IMR-90 (cell line): ENCODE measurements around the gene OR2H1. TPM values are rescaled to one million over a fixed set of nuclear protein-coding genes. Genes with fewer than 3 reads are reported as not detected.

Source experiments
- ATAC-seq: fragments of 200-7000 bp; cut with Tn5 transposase; 2 replicates; pipeline ENCODE4 v1.9.1; 2020; ENCODE audit warnings: low read depth, mild to moderate bottlenecking, moderate library complexity
- BruUV-seq: library from RNA; stranded (reverse); fragments of 400-500 nt; replicated peaks from 2 replicates; lab custom pipeline; 2021; lab: Mats Ljungman, UMichigan
- CTCF ChIA-PET: fragments of 300-600 bp; formaldehyde crosslinking; extraction: SDS; loops from one replicate; lab custom pipeline; 2021; ENCODE audit warnings: antibody characterized with exemption; lab: Yijun Ruan, JAX
- POLR2A ChIA-PET: fragments of 300-600 bp; sonication (Branson Sonifier 250); formaldehyde crosslinking; loops from one replicate; lab custom pipeline; 2022; ENCODE audit warnings: antibody characterized with exemption; ENCODE audit not compliant: unreplicated experiment; lab: Charles Lee
- DNase-seq: peaks from one replicate; pipeline ENCODE4 v3.0.0; 2013
- H2AFZ ChIP-seq: replicated peaks from 2 replicates; pipeline ENCODE3; 2013; ENCODE audit warnings: low read length, mild to moderate bottlenecking; ENCODE audit not compliant: poor library complexity
- H2AK5ac ChIP-seq: 2 replicates; pipeline ENCODE4 v1.6.1; 2013; ENCODE audit warnings: low read depth, low read length, inconsistent platforms
- H2AK9ac ChIP-seq: replicated peaks from 2 replicates; pipeline ENCODE3; 2013; ENCODE audit warnings: mild to moderate bottlenecking, low read depth, low read length, moderate library complexity; ENCODE audit not compliant: poor library complexity
- H2BK120ac ChIP-seq: 2 replicates; pipeline ENCODE4 v1.6.1; 2013; ENCODE audit warnings: low read depth, low read length, inconsistent platforms
- H2BK15ac ChIP-seq: 3 replicates; pipeline ENCODE4 v1.6.1; 2013; ENCODE audit warnings: low read depth, low read length, inconsistent platforms
- H2BK20ac ChIP-seq: 2 replicates; pipeline ENCODE4 v1.6.1; 2013; ENCODE audit warnings: low read depth, mild to moderate bottlenecking, inconsistent platforms, low read length, moderate library complexity
- H2BK5ac ChIP-seq: 2 replicates; pipeline ENCODE4 v1.6.1; 2013; ENCODE audit warnings: mild to moderate bottlenecking, low read depth, low read length, inconsistent platforms; ENCODE audit not compliant: poor library complexity, severe bottlenecking
- H3K14ac ChIP-seq: replicated peaks from 2 replicates; pipeline ENCODE4 v1.6.1; 2013; ENCODE audit warnings: low read depth, low read length, inconsistent platforms
- H3K18ac ChIP-seq: 2 replicates; pipeline ENCODE4 v1.6.1; 2013; ENCODE audit warnings: low read depth, low read length, control low read depth
- H3K23ac ChIP-seq: 2 replicates; pipeline ENCODE4 v1.6.1; 2013; ENCODE audit warnings: low read depth, low read length, inconsistent platforms
- H3K27ac ChIP-seq: 2 replicates; pipeline ENCODE4 v1.5.1; 2013; ENCODE audit warnings: mild to moderate bottlenecking, control low read depth, low read length; ENCODE audit not compliant: insufficient read depth
- H3K27me3 ChIP-seq: 2 replicates; pipeline ENCODE4 v1.6.1; 2013; ENCODE audit warnings: low read length; ENCODE audit not compliant: control insufficient read depth, insufficient read depth
- H3K36me3 ChIP-seq: 2 replicates; pipeline ENCODE4 v1.6.1; 2013; ENCODE audit warnings: low read length, mixed read lengths; ENCODE audit not compliant: control insufficient read depth, insufficient read depth
- H3K4ac ChIP-seq: 2 replicates; pipeline ENCODE4 v1.6.1; 2013; ENCODE audit warnings: low read depth, low read length, inconsistent platforms
- H3K4me1 ChIP-seq: 2 replicates; pipeline ENCODE4 v1.6.1; 2013; ENCODE audit warnings: low read length, mixed read lengths; ENCODE audit not compliant: control insufficient read depth, insufficient read depth
- H3K4me2 ChIP-seq: 2 replicates; pipeline ENCODE4 v1.6.1; 2013; ENCODE audit warnings: low read depth, mild to moderate bottlenecking, control low read depth, low read length, moderate library complexity
- H3K4me3 ChIP-seq: 2 replicates; pipeline ENCODE4 v1.5.1; 2013; ENCODE audit warnings: low read depth, mild to moderate bottlenecking, control low read depth, low read length, moderate library complexity; ENCODE audit not compliant: insufficient read depth
- H3K56ac ChIP-seq: 2 replicates; pipeline ENCODE4 v1.6.1; 2013; ENCODE audit warnings: low read length, inconsistent platforms; ENCODE audit not compliant: insufficient read depth; ENCODE audit errors: extremely low read depth
- H3K79me1 ChIP-seq, 2 experiments: 2 replicates each; pipeline ENCODE4 v1.6.1; 2013; ENCODE audit warnings: low read length in 2 of 2, inconsistent platforms in 1 of 2, low read depth in 1 of 2
- H3K9ac ChIP-seq: 2 replicates; pipeline ENCODE4 v1.6.1; 2013; ENCODE audit warnings: low read depth, low read length, control low read depth
- H3K9me1 ChIP-seq: 2 replicates; pipeline ENCODE4 v1.6.1; 2013; ENCODE audit warnings: low read length, inconsistent platforms; ENCODE audit not compliant: insufficient read depth
- H3K9me3 ChIP-seq: 2 replicates; pipeline ENCODE4 v1.6.1; 2013; ENCODE audit warnings: low read length; ENCODE audit not compliant: control insufficient read depth, insufficient read depth
- H4K20me1 ChIP-seq: 2 replicates; pipeline ENCODE4 v1.6.1; 2013; ENCODE audit warnings: low read length, inconsistent platforms; ENCODE audit not compliant: insufficient read depth
- H4K5ac ChIP-seq: 2 replicates; pipeline ENCODE4 v1.6.1; 2013; ENCODE audit warnings: mild to moderate bottlenecking, low read depth, low read length, control low read depth
- H4K8ac ChIP-seq, 2 experiments: 2 replicates each; pipeline ENCODE4 v1.6.1; 2013; ENCODE audit warnings: low read depth in 2 of 2, low read length in 2 of 2, control low read depth in 1 of 2, inconsistent platforms in 1 of 2
- H4K91ac ChIP-seq: 2 replicates; pipeline ENCODE4 v1.6.1; 2013; ENCODE audit warnings: low read depth, low read length, inconsistent platforms; ENCODE audit not compliant: insufficient read depth
- BHLHE40 ChIP-seq: fragments of 150-350 bp; IDR thresholded peaks from 2 replicates; pipeline ENCODE4 v1.6.1; 2016; ENCODE audit warnings: mild to moderate bottlenecking, low read depth, low read length
- CEBPB ChIP-seq: IDR thresholded peaks from 2 replicates; pipeline ENCODE4 v1.6.1; 2012; ENCODE audit warnings: low read depth, low read length, improper control_type of control experiment
- CHD1 ChIP-seq: IDR thresholded peaks from 2 replicates; pipeline ENCODE4 v1.6.1; 2012; ENCODE audit warnings: low read depth, low read length, improper control_type of control experiment
- CTCF ChIP-seq: conservative IDR thresholded peaks from 2 replicates; pipeline ENCODE4 v1.5.1; 2012; ENCODE audit warnings: mild to moderate bottlenecking, low read depth, low read length, improper control_type of control experiment
- ELK1 ChIP-seq: fragments of 150-350 bp; IDR thresholded peaks from 2 replicates; pipeline ENCODE4 v1.6.1; 2016; ENCODE audit warnings: low read depth, mild to moderate bottlenecking, low read length, moderate library complexity, borderline replicate concordance
- FOS ChIP-seq: fragments of 150-350 bp; IDR thresholded peaks from 2 replicates; pipeline ENCODE4 v1.6.1; 2016; ENCODE audit warnings: low read depth, low read length
- MAFK ChIP-seq: IDR thresholded peaks from 2 replicates; pipeline ENCODE4 v1.6.1; 2012; ENCODE audit warnings: low read depth, low read length, improper control_type of control experiment
- MAZ ChIP-seq: IDR thresholded peaks from 2 replicates; pipeline ENCODE4 v1.6.1; 2012; ENCODE audit warnings: low read depth, mild to moderate bottlenecking, low read length, improper control_type of control experiment, moderate library complexity, borderline replicate concordance
- MXI1 ChIP-seq: IDR thresholded peaks from 2 replicates; pipeline ENCODE4 v1.6.1; 2012; ENCODE audit warnings: low read depth, mild to moderate bottlenecking, low read length, moderate library complexity, borderline replicate concordance
- NFE2L2 ChIP-seq: fragments of 150-350 bp; IDR thresholded peaks from 2 replicates; pipeline ENCODE4 v1.6.1; 2016; ENCODE audit warnings: low read depth, mild to moderate bottlenecking, low read length
- POLR2A ChIP-seq: IDR thresholded peaks from 2 replicates; pipeline ENCODE4 v1.6.1; 2012; ENCODE audit warnings: mild to moderate bottlenecking, low read depth, low read length
- RAD21 ChIP-seq: IDR thresholded peaks from 2 replicates; pipeline ENCODE4 v1.6.1; 2012; ENCODE audit warnings: low read length, improper control_type of control experiment
- RCOR1 ChIP-seq: IDR thresholded peaks from 2 replicates; pipeline ENCODE4 v1.6.1; 2012; ENCODE audit warnings: mild to moderate bottlenecking, low read length, improper control_type of control experiment; ENCODE audit not compliant: insufficient replicate concordance
- RFX5 ChIP-seq: IDR thresholded peaks from 2 replicates; pipeline ENCODE4 v1.8.0; 2012; ENCODE audit warnings: low read depth, mild to moderate bottlenecking, low read length, moderate library complexity
- SMC3 ChIP-seq: fragments of 150-350 bp; IDR thresholded peaks from 2 replicates; pipeline ENCODE4 v1.6.1; 2016; ENCODE audit warnings: low read depth, mild to moderate bottlenecking, antibody characterized with exemption, low read length, moderate library complexity
- USF2 ChIP-seq: fragments of 150-350 bp; IDR thresholded peaks from 2 replicates; pipeline ENCODE4 v1.6.1; 2017; ENCODE audit warnings: mild to moderate bottlenecking, antibody characterized with exemption, low read length, low read depth
- WGBS, 2 experiments: methylation state at CpG; one replicate each; pipeline versions ENCODE4 v1.1.5 to v1.1.7; 2013; ENCODE audit warnings: missing lambda C conversion rate in 2 of 2; ENCODE audit not compliant: insufficient read length in 1 of 2; ENCODE audit errors: extremely low coverage in 2 of 2; 5-methylcytosine and 5-hydroxymethylcytosine counted together
- dilution Hi-C: fragments of 300-500 bp; cut with HindIII; formaldehyde crosslinking; loops from one replicate; pipeline ENCODE4 v1.14.3; 2018; ENCODE audit warnings: low sequenced_read_pairs; ENCODE audit not compliant: unreplicated experiment
- in situ Hi-C: fragments of 300-500 bp; cut with MboI; formaldehyde crosslinking; loops from 3 replicates; pipeline ENCODE4 v1.14.3; 2019; ENCODE audit warnings: low sequenced_read_pairs, inconsistent platforms, mixed read lengths
- intact Hi-C: fragments of 100-400 bp; cut with micrococcal nuclease; formaldehyde crosslinking; loops from 2 replicates; pipeline ENCODE4 v1.10.0; 2022
- polyA plus RNA-seq, 3 experiments: library from polyadenylated mRNA; depleted of rRNA; stranded (reverse); fragments of >200 nt; gene quantifications; 2 replicates each; pipeline ENCODE4 v1.2.3, GENCODE V29; 2012; ENCODE audit warnings: low replicate concordance in 1 of 3
- total RNA-seq: library from RNA; depleted of rRNA; stranded (reverse); fragments of >200 nt; gene quantifications from 2 replicates; pipeline ENCODE4 v1.2.3, GENCODE V29; 2012

Gene OR2H1
- total and polyA plus RNA-seq, 2 of the 4 experiments (the other 2 are of a cell fraction) = not detected

GRCh38 chr6:29505808-29506207, 48.9 kb downstream of the OR2H1 start:
- Histone ChIP-seq H3K9ac (no peak overlapping the region), H2BK5ac (no peak overlapping the region), H4K20me1 (no peaks in the 10 kb centered on the region), H3K27me3 (no peaks in the 10 kb centered on the region), H2AK5ac (no peak overlapping the region), H2AFZ (no peak overlapping the region), H3K79me1 (no peaks in the 10 kb centered on the region), H3K23ac (no peak overlapping the region), H3K14ac (no peak overlapping the region), H3K27ac (no peak overlapping the region), H2BK15ac (no peak overlapping the region), H2BK120ac (no peak overlapping the region), H4K8ac (no peak overlapping the region), H3K36me3 (no peaks in the 10 kb centered on the region), H3K56ac (no peak overlapping the region), H3K4ac (no peak overlapping the region), H3K4me3 (no peak overlapping the region), H3K9me3 (peaks cover 11% of the 10 kb centered on the region; the same call in 1 of the 2 replicates), H3K4me1 (no peaks in the 10 kb centered on the region), H3K9me1 (no peaks in the 10 kb centered on the region), H2AK9ac (no peak overlapping the region), H3K4me2 (no peak overlapping the region), H3K18ac (no peak overlapping the region), H4K91ac (no peak overlapping the region), H2BK20ac (no peak overlapping the region), H4K5ac (no peak overlapping the region)
- in situ Hi-C loops = no loop called here
- 51% methylated on average over 3 of the region's 3 CpGs; no CpG with 5 or more reads in 1 of the 2 experiments for WGBS, 2 experiments
- intact Hi-C loops = no loop called here
- POLR2A ChIA-PET = no interaction called here
- ATAC-seq (no peak), DNase-seq (no peak)
- CTCF ChIA-PET = no interaction called here
- dilution Hi-C loops = no loop called here
- no peak for TF ChIP-seq SMC3
- no peak for TF ChIP-seq RCOR1
- no peak for TF ChIP-seq MAZ
- no peak for TF ChIP-seq USF2
- no peak for TF ChIP-seq MAFK
- no peak for TF ChIP-seq FOS
- TF ChIP-seq BHLHE40 = no peak
- no peak for TF ChIP-seq NFE2L2
- TF ChIP-seq CHD1 = no peak
- no peak for TF ChIP-seq RFX5
- TF ChIP-seq POLR2A = no peak
- no peak for TF ChIP-seq RAD21
- TF ChIP-seq CTCF = no peak
- TF ChIP-seq ELK1 = no peak
- TF ChIP-seq MXI1 = no peak
- TF ChIP-seq CEBPB = no peak
- no TSS peak for BruUV-seq
